Panc1 (cell line): Measurements from ENCODE around the gene RYR3.

Experiments
- POLR2AphosphoS5 ChIP-seq: IDR thresholded peaks from 2 replicates; pipeline ENCODE4 v1.6.1; 2012; ENCODE audit warnings: mild to moderate bottlenecking, low read depth, low read length, moderate library complexity
- SIN3A ChIP-seq: IDR thresholded peaks from 2 replicates; pipeline ENCODE4 v1.6.1; 2012; ENCODE audit warnings: low read depth, mild to moderate bottlenecking, low read length, moderate library complexity, borderline replicate concordance; ENCODE audit not compliant: insufficient read depth
- TF ChIP-seq, protein P1 (sequence below): fragments of 450-650 bp; IDR thresholded peaks from 2 replicates; pipeline ENCODE4 v1.5.1; 2017; ENCODE audit warnings: mild to moderate bottlenecking

DNA sequence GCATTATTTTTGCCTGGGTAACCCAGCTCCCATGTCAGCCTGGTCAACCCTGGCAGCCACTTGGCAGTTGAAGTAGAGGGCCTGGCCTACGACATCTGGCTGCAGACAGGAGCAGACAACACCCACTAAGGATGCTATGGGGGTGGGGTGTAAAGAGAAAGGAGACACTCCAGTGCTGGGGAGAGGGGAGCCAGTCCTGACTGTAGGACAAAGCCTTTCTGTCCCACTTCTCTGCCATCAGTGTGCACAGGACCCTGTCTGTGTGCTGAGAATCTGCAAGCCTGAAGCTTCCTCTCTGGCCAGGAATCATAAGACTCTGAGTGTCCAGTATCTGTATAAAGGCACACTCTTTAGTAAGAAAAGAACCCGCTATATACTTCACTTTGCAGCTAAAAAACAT lies 561.2 kb downstream of the RYR3 start:
- TF ChIP-seq, protein P1, sequence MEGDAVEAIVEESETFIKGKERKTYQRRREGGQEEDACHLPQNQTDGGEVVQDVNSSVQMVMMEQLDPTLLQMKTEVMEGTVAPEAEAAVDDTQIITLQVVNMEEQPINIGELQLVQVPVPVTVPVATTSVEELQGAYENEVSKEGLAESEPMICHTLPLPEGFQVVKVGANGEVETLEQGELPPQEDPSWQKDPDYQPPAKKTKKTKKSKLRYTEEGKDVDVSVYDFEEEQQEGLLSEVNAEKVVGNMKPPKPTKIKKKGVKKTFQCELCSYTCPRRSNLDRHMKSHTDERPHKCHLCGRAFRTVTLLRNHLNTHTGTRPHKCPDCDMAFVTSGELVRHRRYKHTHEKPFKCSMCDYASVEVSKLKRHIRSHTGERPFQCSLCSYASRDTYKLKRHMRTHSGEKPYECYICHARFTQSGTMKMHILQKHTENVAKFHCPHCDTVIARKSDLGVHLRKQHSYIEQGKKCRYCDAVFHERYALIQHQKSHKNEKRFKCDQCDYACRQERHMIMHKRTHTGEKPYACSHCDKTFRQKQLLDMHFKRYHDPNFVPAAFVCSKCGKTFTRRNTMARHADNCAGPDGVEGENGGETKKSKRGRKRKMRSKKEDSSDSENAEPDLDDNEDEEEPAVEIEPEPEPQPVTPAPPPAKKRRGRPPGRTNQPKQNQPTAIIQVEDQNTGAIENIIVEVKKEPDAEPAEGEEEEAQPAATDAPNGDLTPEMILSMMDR = no peak
- TF ChIP-seq SIN3A = no peak
- no peak for TF ChIP-seq POLR2AphosphoS5
